Panc1 (cell line): ENCODE results near the gene GRIP1. TPM values are rescaled to one million over a fixed set of nuclear protein-coding genes. Genes with fewer than 3 reads are reported as not detected.
"Not testable (repeated sequence)": the region's sequence is repeated elsewhere in the genome, so short reads cannot be mapped to it uniquely, and the experiment has no call there.

Experiments
- ATAC-seq: fragments of 200-7000 bp; cut with Tn5 transposase; 2 replicates; pipeline ENCODE4 v1.9.1; 2020; ENCODE audit warnings: mild to moderate bottlenecking, moderate library complexity
- BruUV-seq: library from RNA; stranded (reverse); fragments of 400-500 nt; replicated peaks from 2 replicates; lab custom pipeline; 2021; lab: Mats Ljungman, UMichigan
- CTCF ChIA-PET: fragments of 300-600 bp; sonication (Branson Sonifier 250); formaldehyde crosslinking; loops from one replicate; lab custom pipeline; 2022; ENCODE audit warnings: antibody characterized with exemption; lab: Charles Lee
- POLR2A ChIA-PET: fragments of 300-600 bp; sonication (Branson Sonifier 250); formaldehyde crosslinking; loops from one replicate; lab custom pipeline; 2022; ENCODE audit warnings: antibody characterized with exemption; lab: Charles Lee
- DNase-seq: peaks from one replicate; pipeline ENCODE4 v3.0.0-alpha.2; 2010; ENCODE audit warnings: low read depth, low spot score
- H3K27ac ChIP-seq: 2 replicates; pipeline ENCODE4 v1.5.1; 2011; ENCODE audit warnings: mild to moderate bottlenecking, low read length, inconsistent platforms
- H3K27me3 ChIP-seq: fragments of 200-500 bp; sonication (Bioruptor generic); 2 replicates; pipeline ENCODE4 v1.6.0; 2014; ENCODE audit warnings: low read length, inconsistent platforms; ENCODE audit not compliant: control insufficient read depth, insufficient read depth
- H3K36me3 ChIP-seq: fragments of 200-500 bp; sonication (Bioruptor generic); 2 replicates; pipeline ENCODE4 v1.5.1; 2014; ENCODE audit warnings: inconsistent platforms, mild to moderate bottlenecking, low read length, moderate library complexity; ENCODE audit not compliant: control insufficient read depth, insufficient read depth
- H3K4me1 ChIP-seq: 2 replicates; pipeline ENCODE4 v1.5.1; 2011; ENCODE audit warnings: inconsistent platforms, mild to moderate bottlenecking, low read length, moderate library complexity; ENCODE audit not compliant: control insufficient read depth, insufficient read depth
- H3K4me3 ChIP-seq, 2 experiments: 2 replicates each; pipeline ENCODE4 v1.5.1; 2011 to 2012; ENCODE audit warnings: low read depth in 2 of 2, low read length in 2 of 2, mild to moderate bottlenecking in 2 of 2, inconsistent platforms in 1 of 2, moderate library complexity in 1 of 2
- H3K9me3 ChIP-seq: fragments of 200-500 bp; sonication (Bioruptor generic); 2 replicates; pipeline ENCODE4 v1.5.1; 2014; ENCODE audit warnings: low read depth, mild to moderate bottlenecking, inconsistent platforms, low read length, moderate library complexity; ENCODE audit not compliant: control insufficient read depth, insufficient read depth
- POLR2AphosphoS5 ChIP-seq: IDR thresholded peaks from 2 replicates; pipeline ENCODE4 v1.6.1; 2012; ENCODE audit warnings: mild to moderate bottlenecking, low read depth, low read length, moderate library complexity
- SIN3A ChIP-seq: IDR thresholded peaks from 2 replicates; pipeline ENCODE4 v1.6.1; 2012; ENCODE audit warnings: low read depth, mild to moderate bottlenecking, low read length, moderate library complexity, borderline replicate concordance; ENCODE audit not compliant: insufficient read depth
- TCF7L2 ChIP-seq: IDR thresholded peaks from 2 replicates; pipeline ENCODE4 v1.6.1; 2011; ENCODE audit warnings: mild to moderate bottlenecking, low read depth, low read length, inconsistent platforms
- in situ Hi-C: cut with HindIII; loops from 2 replicates; pipeline ENCODE4 v1.10.0; 2016; ENCODE audit warnings: low sequenced_read_pairs, low pct_unique_long_range_greater_than_20kb
- intact Hi-C: fragments of 100-400 bp; cut with micrococcal nuclease; formaldehyde crosslinking; loops from one replicate; pipeline ENCODE4 v1.10.0; 2022; ENCODE audit not compliant: unreplicated experiment
- total RNA-seq: library from RNA; stranded (reverse); gene quantifications from one replicate; pipeline ENCODE4 v1.2.1, GENCODE V29; 2021; ENCODE audit not compliant: unreplicated experiment
- TF ChIP-seq, protein P1 (sequence below): fragments of 450-650 bp; IDR thresholded peaks from 2 replicates; pipeline ENCODE4 v1.5.1; 2017; ENCODE audit warnings: mild to moderate bottlenecking
- TF ChIP-seq, protein P2 (sequence below), 2 experiments: IDR thresholded peaks; 2 replicates each; pipeline ENCODE4 v1.6.1; 2011 to 2012; ENCODE audit warnings: low read depth in 2 of 2, control low read depth in 1 of 2, low read length in 1 of 2, mild to moderate bottlenecking in 1 of 2, moderate library complexity in 1 of 2; ENCODE audit not compliant: insufficient read depth in 1 of 2

The GRIP1 gene
- total RNA-seq, 1 experiment from 2014 or later, result 9.2 TPM

DNA sequence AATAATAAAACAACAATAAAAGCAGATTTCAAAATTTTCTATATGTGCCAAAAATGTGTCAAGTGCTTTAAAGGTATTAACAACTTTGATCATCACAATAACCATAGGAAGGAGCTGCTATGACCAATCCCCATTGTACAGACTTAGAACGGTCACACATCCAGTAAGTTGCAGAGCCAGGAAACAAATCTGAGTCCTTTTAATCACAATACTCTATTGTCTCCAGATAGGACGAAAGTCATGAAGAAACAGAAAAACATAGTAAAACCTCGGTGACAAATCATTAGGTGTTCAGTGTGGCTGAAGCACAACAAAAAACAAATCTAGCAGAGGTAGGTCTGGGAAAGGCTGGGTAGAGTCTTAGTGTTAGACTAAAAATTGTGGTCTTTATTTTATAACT is 178.8 kb downstream of the GRIP1 start:
- H3K36me3 ChIP-seq, result no peaks in the 10 kb centered on the region
- in situ Hi-C loops (no loop called here), intact Hi-C loops (no loop called here)
- no peak overlapping the region for H3K4me3 ChIP-seq
- DNase-seq, result no peak
- no TSS peak for BruUV-seq
- no peaks in the 10 kb centered on the region for H3K4me1 ChIP-seq
- POLR2A ChIA-PET, result no interaction called here
- TF ChIP-seq, protein P1, sequence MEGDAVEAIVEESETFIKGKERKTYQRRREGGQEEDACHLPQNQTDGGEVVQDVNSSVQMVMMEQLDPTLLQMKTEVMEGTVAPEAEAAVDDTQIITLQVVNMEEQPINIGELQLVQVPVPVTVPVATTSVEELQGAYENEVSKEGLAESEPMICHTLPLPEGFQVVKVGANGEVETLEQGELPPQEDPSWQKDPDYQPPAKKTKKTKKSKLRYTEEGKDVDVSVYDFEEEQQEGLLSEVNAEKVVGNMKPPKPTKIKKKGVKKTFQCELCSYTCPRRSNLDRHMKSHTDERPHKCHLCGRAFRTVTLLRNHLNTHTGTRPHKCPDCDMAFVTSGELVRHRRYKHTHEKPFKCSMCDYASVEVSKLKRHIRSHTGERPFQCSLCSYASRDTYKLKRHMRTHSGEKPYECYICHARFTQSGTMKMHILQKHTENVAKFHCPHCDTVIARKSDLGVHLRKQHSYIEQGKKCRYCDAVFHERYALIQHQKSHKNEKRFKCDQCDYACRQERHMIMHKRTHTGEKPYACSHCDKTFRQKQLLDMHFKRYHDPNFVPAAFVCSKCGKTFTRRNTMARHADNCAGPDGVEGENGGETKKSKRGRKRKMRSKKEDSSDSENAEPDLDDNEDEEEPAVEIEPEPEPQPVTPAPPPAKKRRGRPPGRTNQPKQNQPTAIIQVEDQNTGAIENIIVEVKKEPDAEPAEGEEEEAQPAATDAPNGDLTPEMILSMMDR, result no peak
- TF ChIP-seq, protein P2, sequence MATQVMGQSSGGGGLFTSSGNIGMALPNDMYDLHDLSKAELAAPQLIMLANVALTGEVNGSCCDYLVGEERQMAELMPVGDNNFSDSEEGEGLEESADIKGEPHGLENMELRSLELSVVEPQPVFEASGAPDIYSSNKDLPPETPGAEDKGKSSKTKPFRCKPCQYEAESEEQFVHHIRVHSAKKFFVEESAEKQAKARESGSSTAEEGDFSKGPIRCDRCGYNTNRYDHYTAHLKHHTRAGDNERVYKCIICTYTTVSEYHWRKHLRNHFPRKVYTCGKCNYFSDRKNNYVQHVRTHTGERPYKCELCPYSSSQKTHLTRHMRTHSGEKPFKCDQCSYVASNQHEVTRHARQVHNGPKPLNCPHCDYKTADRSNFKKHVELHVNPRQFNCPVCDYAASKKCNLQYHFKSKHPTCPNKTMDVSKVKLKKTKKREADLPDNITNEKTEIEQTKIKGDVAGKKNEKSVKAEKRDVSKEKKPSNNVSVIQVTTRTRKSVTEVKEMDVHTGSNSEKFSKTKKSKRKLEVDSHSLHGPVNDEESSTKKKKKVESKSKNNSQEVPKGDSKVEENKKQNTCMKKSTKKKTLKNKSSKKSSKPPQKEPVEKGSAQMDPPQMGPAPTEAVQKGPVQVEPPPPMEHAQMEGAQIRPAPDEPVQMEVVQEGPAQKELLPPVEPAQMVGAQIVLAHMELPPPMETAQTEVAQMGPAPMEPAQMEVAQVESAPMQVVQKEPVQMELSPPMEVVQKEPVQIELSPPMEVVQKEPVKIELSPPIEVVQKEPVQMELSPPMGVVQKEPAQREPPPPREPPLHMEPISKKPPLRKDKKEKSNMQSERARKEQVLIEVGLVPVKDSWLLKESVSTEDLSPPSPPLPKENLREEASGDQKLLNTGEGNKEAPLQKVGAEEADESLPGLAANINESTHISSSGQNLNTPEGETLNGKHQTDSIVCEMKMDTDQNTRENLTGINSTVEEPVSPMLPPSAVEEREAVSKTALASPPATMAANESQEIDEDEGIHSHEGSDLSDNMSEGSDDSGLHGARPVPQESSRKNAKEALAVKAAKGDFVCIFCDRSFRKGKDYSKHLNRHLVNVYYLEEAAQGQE (IDR thresholded peaks at IDR 0.05; ENCODE audit: insufficient read depth in 1 of 2, low read depth in 2 of 2, low read length in 1 of 2), result no peak
- no peak for TF ChIP-seq TCF7L2
- no peak for TF ChIP-seq POLR2AphosphoS5
- TF ChIP-seq SIN3A, result no peak
- H3K27me3 ChIP-seq, result peaks cover 7% of the 10 kb centered on the region; the same call in 1 of the 2 replicates
- H3K27ac ChIP-seq, result no peak overlapping the region
- H3K9me3 ChIP-seq, result no peaks in the 10 kb centered on the region
- CTCF ChIA-PET, result no interaction called here
- ATAC-seq, result no peak

DNA sequence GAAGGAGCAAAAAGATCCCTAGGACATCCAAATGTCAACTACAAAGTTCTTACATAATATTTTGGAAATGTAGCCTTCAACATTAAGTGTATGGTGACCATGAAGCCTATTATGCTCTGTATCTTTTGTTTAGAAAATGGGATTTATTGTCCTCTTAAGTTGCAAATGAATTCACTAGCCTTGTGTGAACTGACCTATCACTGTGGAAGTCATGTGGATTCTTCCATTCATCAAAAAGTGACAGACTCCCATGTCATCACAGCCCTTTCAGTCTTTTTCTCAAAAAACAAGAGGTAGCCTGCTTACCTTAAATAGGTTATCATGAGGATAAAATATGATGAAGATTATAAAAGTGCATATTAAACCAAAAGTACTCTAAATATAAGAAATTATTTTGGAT is 179.9 kb downstream of the GRIP1 start:
- POLR2A ChIA-PET, result no interaction called here
- Histone ChIP-seq H3K9me3 (no peaks in the 10 kb centered on the region), H3K27me3 (peaks cover 7% of the 10 kb centered on the region; the same call in 1 of the 2 replicates), H3K4me1 (no peaks in the 10 kb centered on the region), H3K4me3 (no peak overlapping the region), H3K27ac (no peak overlapping the region), H3K36me3 (no peaks in the 10 kb centered on the region)
- in situ Hi-C loops, result no loop called here
- DNase-seq (no peak), ATAC-seq (no peak)
- TF ChIP-seq, protein P1, result no peak
- TF ChIP-seq, protein P2 (IDR thresholded peaks at IDR 0.05; ENCODE audit: insufficient read depth in 1 of 2, low read depth in 2 of 2, low read length in 1 of 2), result no peak
- TF ChIP-seq SIN3A (no peak), POLR2AphosphoS5 (no peak), TCF7L2 (no peak)
- BruUV-seq, result no TSS peak
- intact Hi-C loops, result no loop called here
- CTCF ChIA-PET, result no interaction called here

DNA sequence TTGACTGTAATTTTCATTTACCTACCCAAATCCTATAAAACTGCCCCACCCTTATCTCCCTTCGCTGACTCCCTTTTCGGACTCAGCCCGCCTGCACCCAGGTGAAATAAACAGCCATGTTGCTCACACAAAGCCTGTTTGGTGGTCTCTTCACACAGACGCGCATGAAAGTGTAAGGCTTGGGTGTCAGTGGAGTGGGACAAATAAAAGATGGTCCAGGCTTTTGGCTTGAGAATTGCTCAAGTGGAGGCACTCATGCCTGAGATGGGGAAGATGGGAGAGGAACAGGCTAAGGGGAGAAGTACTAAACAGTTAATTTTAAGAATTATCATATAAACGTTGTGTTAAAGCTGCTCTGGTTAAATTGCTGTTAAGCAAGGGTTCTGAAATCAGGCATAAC is 180.8 kb downstream of the GRIP1 start:
- intact Hi-C loops, BruUV-seq, H3K4me3 ChIP-seq, POLR2A ChIA-PET, CTCF ChIA-PET, H3K36me3 ChIP-seq, DNase-seq, ATAC-seq, H3K27ac ChIP-seq, H3K4me1 ChIP-seq, in situ Hi-C loops, H3K9me3 ChIP-seq: not testable (repeated sequence)
- peaks cover 11% of the 10 kb centered on the region; the same call in 1 of the 2 replicates for H3K27me3 ChIP-seq
